Epithelial cell of prostate (primary cell): ENCODE results near the gene TMEM239.
"Not testable (repeated sequence)": the region's sequence is repeated elsewhere in the genome, so short reads cannot be mapped to it uniquely, and the experiment has no call there.

Source experiments
- DNase-seq: peaks from one replicate; pipeline ENCODE4 v3.0.0-alpha.2; 2011; ENCODE audit warnings: low read depth, low spot score
- H3K27ac ChIP-seq: fragments of 450-650 bp; 2 replicates; pipeline ENCODE4 v1.5.1; 2017; ENCODE audit warnings: mild to moderate bottlenecking

TMEM239 gene

GRCh38 chr20:2816030-2816582 is at the start of gene TMEM239:
Gene TMEM239 (plus strand): TSS chr20:2816364. CDS start chr20:2816555, 191 bp downstream.
- H3K27ac ChIP-seq, result no peak within 1 kb of the TSS
- DNase-seq, result no peak

DNA sequence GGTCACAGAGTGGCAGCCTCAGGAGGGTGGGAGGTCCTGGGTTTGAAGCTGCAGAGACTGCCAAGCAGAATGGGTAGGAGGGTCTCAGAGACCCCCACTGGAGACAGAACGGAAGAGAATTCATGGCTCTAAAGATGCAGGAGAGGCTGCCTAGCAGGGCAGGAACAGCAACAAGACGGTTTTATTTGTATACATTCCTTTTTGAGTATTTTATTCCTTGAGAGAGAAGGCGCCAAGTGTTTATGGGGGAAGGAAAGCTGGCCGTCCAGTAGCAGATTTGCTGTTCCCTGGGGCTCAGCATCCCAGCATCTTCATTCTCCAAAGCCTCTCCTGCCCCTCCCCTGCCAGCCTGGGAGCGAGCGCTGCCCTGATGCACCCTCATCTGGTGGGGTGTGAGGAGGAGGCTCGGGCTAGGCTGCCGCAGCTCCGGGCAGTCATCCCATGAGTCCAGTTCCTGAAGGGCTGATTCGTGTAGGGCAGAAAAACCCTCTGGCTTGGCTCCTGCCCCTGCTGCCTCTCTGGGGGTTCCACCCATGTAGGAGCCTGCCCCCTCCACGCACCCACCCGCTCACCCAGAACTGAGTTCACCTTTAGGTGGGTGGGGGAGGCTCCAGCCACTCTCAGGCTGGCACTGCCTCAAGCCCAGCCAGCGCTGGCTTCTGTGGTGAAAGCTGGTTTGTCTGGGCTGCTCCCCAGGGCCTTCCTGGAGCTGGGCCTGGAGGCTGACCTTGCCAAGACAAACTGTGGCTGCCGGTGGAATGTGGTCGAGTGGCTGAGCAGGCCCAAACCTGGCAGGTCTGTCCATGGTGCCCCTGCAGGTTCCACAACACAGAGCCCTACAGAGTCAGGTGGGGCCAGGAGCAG is 48.2 kb upstream of the TMEM239 start:
- DNase-seq, result peak; percentile 70
- no peak overlapping the region for H3K27ac ChIP-seq

- no peak overlapping the region for H3K27ac ChIP-seq
- DNase-seq, result no peak
These were observed 47.5 kb upstream of the TMEM239 start for GRCh38 chr20:2768632-2769015.

DNA sequence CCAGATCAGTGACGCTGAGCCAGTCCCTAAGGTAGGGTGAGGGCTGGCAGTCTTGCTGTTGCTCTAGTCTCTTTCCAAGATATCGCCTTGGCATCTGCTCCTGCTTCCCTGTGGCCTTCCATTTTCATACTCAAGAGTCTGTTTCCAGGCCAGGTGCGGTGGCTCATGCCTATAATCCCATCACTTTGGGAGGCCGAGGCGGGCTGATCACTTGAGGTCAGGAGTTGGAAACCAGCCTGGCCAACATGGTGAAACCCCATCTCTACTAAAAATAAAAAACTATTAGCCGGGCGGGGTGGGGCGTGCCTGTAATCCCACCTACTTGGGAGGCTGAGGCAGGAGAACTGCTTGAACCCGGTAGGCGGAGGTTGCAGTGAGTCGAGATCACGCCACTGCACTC is 46.1 kb upstream of the TMEM239 start:
- not testable (repeated sequence) for DNase-seq, H3K27ac ChIP-seq

DNA sequence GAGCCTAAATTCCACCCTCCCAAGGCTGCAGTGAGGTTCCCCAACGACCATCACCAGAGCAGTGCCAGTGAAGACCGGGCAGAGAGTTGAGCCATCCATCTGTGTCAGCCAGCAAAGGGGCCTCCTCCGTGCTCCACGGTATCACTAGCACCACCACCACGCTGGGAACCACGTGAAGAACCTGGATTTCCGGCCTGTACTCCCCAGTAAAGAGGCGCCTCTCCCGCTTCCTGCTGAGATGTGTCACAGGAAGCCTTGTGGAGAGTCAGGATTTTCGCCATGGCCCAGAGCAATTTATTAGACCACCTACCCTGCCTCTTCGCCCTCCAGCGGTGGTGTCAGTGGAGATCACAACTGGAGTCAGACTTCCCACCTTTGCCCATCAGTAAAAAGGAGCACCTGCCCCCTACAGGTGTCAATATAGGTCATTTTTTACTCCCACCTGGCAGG is 44.5 kb upstream of the TMEM239 start:
- no peak for DNase-seq
- no peak overlapping the region for H3K27ac ChIP-seq

DNA sequence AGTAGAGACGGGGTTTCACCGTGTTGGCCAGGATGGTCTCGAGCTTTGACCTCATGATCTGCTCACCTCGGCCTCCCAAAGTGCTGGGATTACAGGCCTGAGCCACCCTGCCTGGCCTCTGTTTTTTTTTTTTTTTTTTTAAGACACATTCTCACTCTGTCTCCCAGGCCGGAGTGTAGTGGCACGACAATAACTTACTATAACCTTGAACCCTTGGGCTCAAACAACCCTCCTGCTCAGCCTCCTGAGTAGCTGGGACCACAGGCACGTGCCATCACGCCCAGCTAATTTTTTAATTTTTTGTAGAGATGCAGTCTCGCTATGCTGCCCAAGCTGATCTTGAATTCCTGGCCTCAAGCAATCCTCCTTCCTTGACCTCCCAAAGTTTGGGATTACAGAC is 42.4 kb upstream of the TMEM239 start:
- no peak for DNase-seq
- H3K27ac ChIP-seq, result no peak overlapping the region

- DNase-seq, result no peak
- no peak overlapping the region for H3K27ac ChIP-seq
These were observed 41.0 kb upstream of the TMEM239 start for GRCh38 chr20:2775139-2775538.

GRCh38 chr20:2778602-2779321 is 37.4 kb upstream of the TMEM239 start:
- DNase-seq, result no peak
- no peak overlapping the region for H3K27ac ChIP-seq

GRCh38 chr20:2780948-2781347 is 35.2 kb upstream of the TMEM239 start:
- no peak overlapping the region for H3K27ac ChIP-seq
- DNase-seq, result no peak

DNA sequence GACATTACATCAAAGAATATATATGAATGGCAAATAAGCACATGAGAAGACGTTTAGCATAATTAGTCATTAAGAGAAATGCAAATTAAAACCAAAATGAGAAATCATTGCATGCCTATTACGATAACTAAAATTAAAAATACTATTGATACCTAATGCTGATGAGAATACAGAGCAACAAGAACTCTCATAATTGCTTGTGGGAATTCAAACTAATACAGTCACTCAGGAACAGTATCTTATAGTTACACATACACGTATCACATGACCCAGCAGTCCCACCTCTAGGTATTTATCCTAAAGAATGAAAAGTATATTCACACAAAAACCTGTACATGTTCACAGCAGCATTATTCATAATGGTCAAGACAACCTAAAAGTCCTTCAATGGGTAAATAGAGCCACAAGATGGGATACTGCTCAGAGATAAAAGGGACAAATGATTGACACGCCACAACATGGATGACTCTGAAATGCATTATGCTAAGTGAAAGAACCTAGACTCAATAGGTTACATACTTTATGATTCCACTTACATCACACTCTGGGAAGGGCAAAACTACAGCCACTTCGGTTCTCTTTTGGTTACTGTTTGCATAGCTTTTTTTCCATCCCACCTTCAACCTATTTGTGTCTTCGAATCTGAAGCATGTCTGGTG is 32.1 kb upstream of the TMEM239 start:
- DNase-seq, result no peak
- H3K27ac ChIP-seq, result no peak overlapping the region

- no peak for DNase-seq
- no peak overlapping the region for H3K27ac ChIP-seq
These were observed 22.7 kb upstream of the TMEM239 start for GRCh38 chr20:2793471-2793870.

DNA sequence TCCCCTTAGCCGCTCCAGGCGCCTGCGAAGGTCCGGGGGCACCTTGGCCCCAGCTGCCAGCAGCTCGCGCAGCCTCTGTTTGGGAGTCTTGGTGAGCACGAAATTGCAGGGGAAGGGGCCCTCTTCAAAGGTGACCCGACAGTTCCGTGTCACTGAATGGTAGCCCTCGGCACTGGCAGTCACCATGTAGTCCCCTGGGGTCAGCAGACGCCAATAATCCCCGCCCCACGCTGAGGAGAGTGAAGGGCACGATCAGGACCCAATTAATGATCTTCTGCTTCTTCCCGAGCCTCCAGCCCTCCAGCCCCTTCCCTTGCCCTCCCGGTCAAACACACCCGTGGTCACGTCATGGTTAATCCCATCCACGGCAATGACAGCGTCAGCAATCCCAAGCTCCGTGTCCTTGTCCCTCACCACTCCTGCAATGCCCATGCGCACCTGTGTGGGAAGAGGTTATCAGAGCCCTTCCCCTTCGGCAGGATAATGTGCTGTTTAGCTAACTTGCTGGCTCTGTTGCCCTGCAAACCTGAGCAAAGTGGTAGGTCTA is 21.9 kb upstream of the TMEM239 start:
- no peak for DNase-seq

GRCh38 chr20:2794866-2795447 is 21.2 kb upstream of the TMEM239 start:
- no peak overlapping the region for H3K27ac ChIP-seq
- no peak for DNase-seq

More for the DNA sequence above, 21.9 kb upstream of the TMEM239 start:
- no peak overlapping the region for H3K27ac ChIP-seq

- no peak for DNase-seq
- H3K27ac ChIP-seq, result no peak overlapping the region
These were observed 20.7 kb upstream of the TMEM239 start for GRCh38 chr20:2795451-2795850.

DNA sequence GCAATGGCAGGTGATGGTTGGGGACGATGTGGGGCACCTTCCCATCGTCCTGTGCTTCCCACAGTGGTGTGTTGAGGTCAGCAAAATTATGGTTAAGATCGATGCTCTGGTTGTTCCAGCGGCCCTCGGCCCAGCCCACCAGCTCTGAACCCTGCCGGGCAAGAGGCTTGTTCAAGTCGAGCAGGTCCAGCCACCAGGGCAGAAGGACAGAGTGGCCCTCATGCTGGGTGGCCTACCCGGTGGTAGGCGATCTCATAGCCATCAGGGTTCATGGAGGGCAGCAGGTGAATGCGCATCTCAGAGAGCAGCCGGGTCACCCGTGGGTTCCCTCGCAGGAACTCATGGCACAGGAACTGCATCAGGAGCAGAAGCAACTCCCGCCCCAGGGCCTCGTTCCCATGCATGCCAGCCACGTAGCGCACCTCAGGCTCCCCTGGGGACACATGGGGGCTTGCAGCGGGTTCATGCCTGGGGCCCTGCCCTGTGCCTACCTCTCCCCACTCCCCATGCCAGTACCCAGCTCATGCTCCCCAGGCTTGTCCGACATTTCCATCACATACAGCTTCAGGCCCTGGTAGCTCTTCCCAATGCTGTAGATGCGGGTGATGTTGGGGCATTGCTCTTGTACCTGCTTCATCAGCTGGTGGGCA is 20.0 kb upstream of the TMEM239 start:
- no peak overlapping the region for H3K27ac ChIP-seq
- no peak for DNase-seq

DNA sequence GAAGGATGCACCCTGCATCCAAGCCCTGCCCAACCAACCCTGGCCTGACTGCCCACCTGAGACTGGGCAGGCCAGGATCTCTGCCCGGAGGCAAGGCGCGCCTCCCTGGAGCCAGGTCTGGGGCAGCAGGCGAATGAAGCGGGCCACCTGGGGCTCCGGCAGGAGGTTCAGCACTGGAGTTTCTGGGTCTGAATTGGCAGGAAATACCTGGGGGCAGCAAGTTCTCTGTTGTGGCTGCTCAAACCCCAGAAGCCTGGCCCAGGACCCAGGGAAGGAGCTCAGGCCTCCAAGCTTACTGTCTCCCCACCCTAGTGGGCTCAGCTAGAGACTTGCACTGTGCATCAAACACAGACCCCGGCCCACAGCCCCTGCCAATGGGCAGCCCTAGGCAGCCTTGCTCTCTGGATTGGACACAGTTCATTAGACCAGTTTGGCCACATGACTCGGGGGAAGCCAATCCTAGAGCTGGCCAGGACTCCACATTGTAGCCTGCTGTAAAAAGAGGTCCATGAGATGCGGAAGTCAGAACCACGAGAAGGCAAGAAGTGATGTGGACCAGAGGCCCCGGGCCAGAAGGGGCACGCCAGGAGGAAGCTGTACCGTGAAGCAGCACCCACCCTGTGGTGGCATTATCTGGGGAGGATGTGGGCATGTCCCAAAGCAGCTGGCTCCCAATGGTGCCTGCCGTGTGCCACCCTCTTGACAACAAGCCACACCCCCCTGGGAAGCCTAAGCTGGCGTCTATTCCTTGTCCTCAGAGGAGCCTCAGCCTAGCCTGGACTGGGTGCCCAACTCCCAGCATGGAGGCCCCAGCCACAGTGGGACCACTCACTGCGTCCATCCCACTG is 18.8 kb upstream of the TMEM239 start:
- no peak overlapping the region for H3K27ac ChIP-seq
- no peak for DNase-seq

- no peak for DNase-seq
- no peak overlapping the region for H3K27ac ChIP-seq
These were observed 17.9 kb upstream of the TMEM239 start for GRCh38 chr20:2798095-2798805.

DNA sequence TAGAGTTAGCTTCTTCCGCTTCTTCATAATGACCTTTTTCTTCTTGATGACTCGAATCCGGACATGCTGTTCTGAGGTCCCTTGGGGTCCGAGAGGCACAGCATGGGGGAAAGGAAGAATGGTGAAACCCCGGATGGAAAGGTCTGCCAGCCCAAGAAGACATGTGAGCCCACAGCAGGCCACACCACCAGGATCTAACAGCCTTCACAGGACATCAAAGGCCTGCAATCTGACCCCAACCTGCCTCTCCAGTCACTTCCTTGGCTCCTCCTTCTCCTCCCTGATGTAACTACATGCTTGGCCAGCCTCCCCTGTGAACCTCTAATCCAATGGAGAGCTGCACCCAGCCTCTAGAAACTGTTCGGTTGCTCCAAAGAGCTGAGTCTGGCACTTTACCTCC is 17.4 kb upstream of the TMEM239 start:
- DNase-seq, result no peak
- H3K27ac ChIP-seq, result no peak overlapping the region
